Progenitor cell of endocrine pancreas (in vitro differentiated cells): ENCODE results near the gene AFF2. TPM values are rescaled to one million over a fixed set of nuclear protein-coding genes. Genes with fewer than 3 reads are reported as not detected.

Source experiments
- DNase-seq: peaks from one replicate; pipeline ENCODE4 v3.0.0; 2021; ENCODE audit warnings: low spot score; ENCODE audit not compliant: unreplicated experiment
- H3K27ac Mint-ChIP-seq: 2 replicates; pipeline ENCODE4 v1.8.0; 2021; ENCODE audit warnings: mild to moderate bottlenecking, moderate library complexity, mixed read lengths
- H3K27me3 Mint-ChIP-seq: 2 replicates; pipeline ENCODE4 v1.8.0; 2021; ENCODE audit warnings: mixed read lengths
- H3K36me3 Mint-ChIP-seq: 2 replicates; pipeline ENCODE4 v1.8.0; 2022; ENCODE audit warnings: mixed read lengths; ENCODE audit not compliant: insufficient read depth
- H3K4me1 Mint-ChIP-seq: 2 replicates; pipeline ENCODE4 v1.8.0; 2021; ENCODE audit warnings: low read depth, mixed read lengths
- H3K4me3 Mint-ChIP-seq: 2 replicates; pipeline ENCODE4 v1.8.0; 2021; ENCODE audit warnings: low read depth, mild to moderate bottlenecking, moderate library complexity, mixed read lengths
- H3K9me3 Mint-ChIP-seq: 2 replicates; pipeline ENCODE4 v1.8.0; 2021; ENCODE audit warnings: low read depth, mixed read lengths
- total RNA-seq: library from RNA; stranded (reverse); gene quantifications from 2 replicates; pipeline ENCODE4 v1.2.1, GENCODE V29; 2021
- TF ChIP-seq, protein P1 (sequence below): fragments of 200-600 bp; sonication (generic); IDR thresholded peaks from one replicate; pipeline ENCODE4 v1.5.0; 2021; ENCODE audit warnings: antibody characterized with exemption, mild to moderate bottlenecking; ENCODE audit not compliant: unreplicated experiment

Gene AFF2
- total RNA-seq, 1 donor from 2014 or later = 8.4 TPM

DNA sequence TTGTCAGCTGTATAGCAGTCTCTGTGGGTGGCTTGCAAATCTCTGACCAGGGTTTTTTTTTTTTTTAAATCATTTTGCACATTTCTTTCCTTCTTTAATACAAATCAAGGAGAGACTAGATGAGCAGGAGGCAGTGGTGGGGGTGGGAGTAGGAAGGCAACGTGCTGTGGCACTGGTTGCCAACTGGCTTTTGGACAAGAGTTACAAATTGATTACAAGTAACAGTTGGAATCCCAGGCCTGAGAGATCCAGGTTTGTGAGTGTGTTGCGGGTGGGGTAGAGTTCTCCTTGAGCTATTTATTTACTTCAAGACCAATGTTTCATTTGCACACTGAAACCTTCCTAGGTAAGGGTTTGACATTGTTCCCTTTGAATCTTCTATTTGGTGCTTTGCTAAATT is 325.3 kb downstream of the AFF2 start:
- DNase-seq = no peak
- TF ChIP-seq, protein P1, sequence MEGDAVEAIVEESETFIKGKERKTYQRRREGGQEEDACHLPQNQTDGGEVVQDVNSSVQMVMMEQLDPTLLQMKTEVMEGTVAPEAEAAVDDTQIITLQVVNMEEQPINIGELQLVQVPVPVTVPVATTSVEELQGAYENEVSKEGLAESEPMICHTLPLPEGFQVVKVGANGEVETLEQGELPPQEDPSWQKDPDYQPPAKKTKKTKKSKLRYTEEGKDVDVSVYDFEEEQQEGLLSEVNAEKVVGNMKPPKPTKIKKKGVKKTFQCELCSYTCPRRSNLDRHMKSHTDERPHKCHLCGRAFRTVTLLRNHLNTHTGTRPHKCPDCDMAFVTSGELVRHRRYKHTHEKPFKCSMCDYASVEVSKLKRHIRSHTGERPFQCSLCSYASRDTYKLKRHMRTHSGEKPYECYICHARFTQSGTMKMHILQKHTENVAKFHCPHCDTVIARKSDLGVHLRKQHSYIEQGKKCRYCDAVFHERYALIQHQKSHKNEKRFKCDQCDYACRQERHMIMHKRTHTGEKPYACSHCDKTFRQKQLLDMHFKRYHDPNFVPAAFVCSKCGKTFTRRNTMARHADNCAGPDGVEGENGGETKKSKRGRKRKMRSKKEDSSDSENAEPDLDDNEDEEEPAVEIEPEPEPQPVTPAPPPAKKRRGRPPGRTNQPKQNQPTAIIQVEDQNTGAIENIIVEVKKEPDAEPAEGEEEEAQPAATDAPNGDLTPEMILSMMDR = no peak
- Mint-ChIP-seq H3K27ac (no peak overlapping the region), H3K4me3 (no peak overlapping the region), H3K36me3 (no peaks in the 10 kb centered on the region), H3K4me1 (peaks cover 3% of the 10 kb centered on the region), H3K27me3 (no peaks in the 10 kb centered on the region), H3K9me3 (peaks cover 26% of the 10 kb centered on the region)

DNA sequence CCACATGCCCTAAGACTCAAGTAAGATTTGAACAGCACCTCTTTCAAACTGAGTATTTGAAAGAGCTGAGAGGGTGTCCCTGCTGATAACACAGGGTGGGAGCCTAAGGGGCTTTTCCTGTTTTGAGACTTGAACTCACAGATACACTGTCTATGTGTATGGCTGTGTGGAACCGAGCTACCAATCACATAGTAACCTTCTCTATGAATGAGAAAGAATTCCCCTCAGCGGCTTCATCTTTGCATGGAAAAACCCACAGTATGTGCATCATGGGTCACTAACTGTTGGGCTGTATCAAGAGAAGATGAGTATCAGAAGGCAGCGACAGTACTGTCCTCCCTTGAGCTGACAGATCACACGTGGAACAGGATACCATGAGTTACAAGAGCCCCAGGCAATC is 336.3 kb downstream of the AFF2 start:
- DNase-seq = no peak
- peaks cover 10% of the 10 kb centered on the region for H3K9me3 Mint-ChIP-seq

DNA sequence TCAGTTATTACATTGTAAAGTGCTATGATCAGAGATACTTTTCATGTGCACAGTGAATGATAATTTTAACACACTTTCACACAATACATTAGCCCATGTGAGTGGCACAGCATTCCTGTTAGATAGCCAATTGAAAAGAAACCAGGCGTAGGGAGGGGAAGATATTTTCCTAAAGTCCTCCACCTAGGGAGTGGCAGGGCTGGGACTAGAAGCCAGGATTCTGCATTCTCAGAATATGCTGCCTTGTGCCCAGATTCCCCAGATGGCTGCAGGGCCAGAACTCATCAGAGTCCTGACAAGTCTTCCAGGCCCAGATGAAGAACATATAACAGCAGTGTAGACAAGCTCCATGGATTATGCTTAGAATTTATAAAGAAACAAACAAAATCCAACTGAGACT is 350.2 kb downstream of the AFF2 start:
- Mint-ChIP-seq H3K4me3 (no peak overlapping the region), H3K4me1 (peaks cover 2% of the 10 kb centered on the region), H3K27ac (no peak overlapping the region), H3K27me3 (no peaks in the 10 kb centered on the region), H3K9me3 (peaks cover 7% of the 10 kb centered on the region), H3K36me3 (no peaks in the 10 kb centered on the region)
- TF ChIP-seq, protein P1 = no peak
- DNase-seq = no peak

More for the DNA sequence above, 336.3 kb downstream of the AFF2 start:
- TF ChIP-seq, protein P1 = no peak
- H3K27ac Mint-ChIP-seq = no peak overlapping the region
- no peaks in the 10 kb centered on the region for H3K36me3 Mint-ChIP-seq
- no peaks in the 10 kb centered on the region for H3K4me1 Mint-ChIP-seq
- H3K27me3 Mint-ChIP-seq = no peaks in the 10 kb centered on the region
- H3K4me3 Mint-ChIP-seq = no peak overlapping the region

DNA sequence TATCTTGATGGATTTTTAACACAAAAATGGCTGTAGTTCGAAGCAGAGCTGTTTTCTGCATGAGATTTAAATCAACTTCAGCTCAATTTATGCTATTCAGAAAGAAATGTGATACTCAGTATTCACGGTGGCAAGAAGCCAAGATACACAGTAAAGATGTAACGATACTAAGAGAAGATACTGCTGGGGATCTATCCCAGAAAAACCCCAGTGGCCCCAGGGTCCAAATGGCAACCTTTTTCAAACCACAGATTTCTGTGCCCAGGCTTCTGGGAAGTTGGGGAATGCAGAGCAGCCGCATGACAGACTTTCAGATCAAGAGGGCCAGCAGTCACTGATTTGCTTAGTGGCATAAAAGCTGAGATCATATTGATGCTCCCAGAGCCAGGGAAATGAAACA is 353.9 kb downstream of the AFF2 start:
- no peak overlapping the region for H3K27ac Mint-ChIP-seq
- H3K27me3 Mint-ChIP-seq = no peaks in the 10 kb centered on the region
- peaks cover 10% of the 10 kb centered on the region for H3K9me3 Mint-ChIP-seq
- peaks cover 2% of the 10 kb centered on the region for H3K4me1 Mint-ChIP-seq
- no peak for DNase-seq
- TF ChIP-seq, protein P1 = no peak
- H3K4me3 Mint-ChIP-seq = no peak overlapping the region
- H3K36me3 Mint-ChIP-seq = no peaks in the 10 kb centered on the region

DNA sequence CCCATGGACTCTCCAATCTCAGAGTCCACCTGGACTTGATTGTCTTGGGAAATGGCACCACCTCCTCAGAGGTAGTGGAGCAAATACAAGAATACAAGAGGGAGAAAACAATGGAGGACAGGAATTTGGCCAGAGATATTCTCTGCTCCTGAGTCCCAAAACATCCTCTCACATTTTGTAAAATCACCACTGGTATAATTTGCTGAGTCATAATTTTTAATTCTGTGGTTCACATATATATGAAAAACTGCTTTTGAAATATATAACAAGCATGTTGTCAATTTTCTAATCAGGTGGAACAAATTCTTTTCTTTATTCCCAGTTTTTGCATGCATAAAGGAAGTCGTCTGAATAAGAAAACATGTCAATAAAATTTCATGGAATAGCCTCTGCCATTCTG is 356.1 kb downstream of the AFF2 start:
- peaks cover 3% of the 10 kb centered on the region for H3K4me1 Mint-ChIP-seq
- TF ChIP-seq, protein P1 = no peak
- no peak overlapping the region for H3K4me3 Mint-ChIP-seq
- no peaks in the 10 kb centered on the region for H3K36me3 Mint-ChIP-seq
- H3K27me3 Mint-ChIP-seq = no peaks in the 10 kb centered on the region
- no peak for DNase-seq
- H3K9me3 Mint-ChIP-seq = peaks cover 7% of the 10 kb centered on the region
- H3K27ac Mint-ChIP-seq = no peak overlapping the region
